ENCODE measurements around the gene CAMTA2.
A peak's percentile ranks its signal among the peaks of the same experiment; 100 is the strongest.

GRCh38 chr17:4997302-4998026, 10.0 kb upstream of the CAMTA2 start, which contains the start of the genes INCA1 and KIF1C:
- TF ChIP-seq CTCF (IDR thresholded peaks at IDR 0.05) (peak in 5 of 6 experiments; percentile 14 to 48 (median 31)), POLR2A (IDR thresholded peaks at IDR 0.05) (peak in 2 of 4 donors; percentile 70 to 74)

All from esophagus squamous epithelium (tissue), 4 donors.